Mammary epithelial cell (primary cell): ENCODE measurements around the gene ADK.

Experiments used
- CTCF ChIP-seq, 2 donors: IDR thresholded peaks in 1 of 2; conservative IDR thresholded peaks in 1 of 2; 2 replicates each; pipeline ENCODE4 v1.5.1; 2011 to 2012; ENCODE audit warnings: inconsistent platforms in 2 of 2, low read length in 2 of 2, mild to moderate bottlenecking in 2 of 2, control low read depth in 1 of 2, low read depth in 1 of 2; ENCODE audit not compliant: insufficient read depth in 1 of 2; ENCODE audit errors: extremely low read depth in 1 of 2
- EZH2 ChIP-seq: IDR thresholded peaks from 2 replicates; pipeline ENCODE4 v1.6.1; 2012; ENCODE audit warnings: low read length, inconsistent platforms, borderline replicate concordance

DNA sequence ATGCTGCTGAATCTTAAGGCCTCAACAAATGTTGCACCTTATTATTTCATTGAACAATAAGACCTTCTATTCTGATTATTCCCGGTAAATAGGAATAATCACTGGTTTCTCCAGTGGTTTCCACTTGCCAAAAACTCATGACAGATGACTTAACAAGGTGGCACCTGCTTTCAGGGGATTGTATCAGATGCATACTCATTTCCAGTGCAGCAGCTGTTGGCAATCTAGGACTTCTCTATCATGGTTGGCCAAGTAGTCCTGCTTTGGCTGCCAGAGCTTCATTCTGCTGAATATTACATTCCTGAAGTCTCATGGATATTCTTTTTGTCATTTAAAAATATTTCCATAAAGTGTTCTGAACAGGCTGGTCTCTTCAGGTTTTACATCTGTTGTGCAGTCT, 193.3 kb downstream of the ADK start:
- no peak for TF ChIP-seq CTCF (conservative IDR thresholded peaks at IDR 0.05 in 1 of 2, IDR thresholded peaks at IDR 0.05 in 1 of 2; ENCODE audit: extremely low read depth in 1 of 2, insufficient read depth in 1 of 2, low read depth in 1 of 2, low read length in 2 of 2)
- no peak for TF ChIP-seq EZH2
